ENCODE measurements around the gene PANK4. TPM values are rescaled to one million over a fixed set of nuclear protein-coding genes. Genes with fewer than 3 reads are reported as not detected.

PANK4 gene
- total and polyA plus RNA-seq, 9 of the 15 experiments (the other 6 are each of a cell fraction or from before 2014, with no cell fraction given): 0.93 to 55.6 (median 31.5) TPM

GRCh38 chr1:2545754-2546514, 19.5 kb upstream of the PANK4 start (continued):
- TF ChIP-seq ZBTB2 (IDR thresholded peaks at IDR 0.05) (0 out of 2 replicates have a peak, but pooled peaks have one; percentile 22), ZNF57 (CRISPR knock-in tag; IDR thresholded peaks at IDR 0.05) (no peak), DEAF1 (CRISPR knock-in tag; IDR thresholded peaks at IDR 0.05) (no peak), RBFOX2 (IDR thresholded peaks at IDR 0.05; ENCODE audit: low read depth, low read length) (peak; percentile 85), ZEB2 (IDR thresholded peaks at IDR 0.05) (no peak), AFF4 (CRISPR knock-in tag; IDR thresholded peaks at IDR 0.05) (0 out of 2 replicates have a peak, but pooled peaks have one; percentile 67), EWSR1 (IDR thresholded peaks at IDR 0.05; ENCODE audit: borderline replicate concordance, low read depth, partially characterized antibody) (no peak), PCBP1 (IDR thresholded peaks at IDR 0.05; ENCODE audit: low read depth, low read length, poor library complexity, severe bottlenecking) (peak; percentile 97), KDM5B (IDR thresholded peaks at IDR 0.05; ENCODE audit: insufficient replicate concordance, low read depth, low read length) (peak; percentile 72), NFYB (IDR thresholded peaks at IDR 0.05; ENCODE audit: extremely low read depth, insufficient read length) (peak; percentile 71), PRPF4 (IDR thresholded peaks at IDR 0.05; ENCODE audit: insufficient read depth, low read depth, low read length, poor library complexity, severe bottlenecking) (peak; percentile 22), SIN3B (IDR thresholded peaks at IDR 0.05; ENCODE audit: low read depth) (peak; percentile 67; the same call in 1 of the 2 replicates), KDM4B (IDR thresholded peaks at IDR 0.05; ENCODE audit: borderline replicate concordance in 2 of 2, low read depth in 1 of 2) (0 out of 4 replicates have a peak, but pooled peaks of 1 of the 2 experiments have one; percentile 68), MYC (IDR thresholded peaks at IDR 0.05; ENCODE audit: low read depth, low read length) (peak; percentile 68), MYC (CRISPR knock-in tag; IDR thresholded peaks at IDR 0.05; ENCODE audit: borderline replicate concordance, low read depth) (no peak), USF2 (CRISPR knock-in tag; IDR thresholded peaks at IDR 0.05) (peak; percentile 94), HCFC1 (IDR thresholded peaks at IDR 0.05; ENCODE audit: low read depth, low read length) (0 out of 2 replicates have a peak, but pooled peaks have one; percentile 11), NR4A1 (CRISPR knock-in tag; IDR thresholded peaks at IDR 0.05) (no peak), NR4A1 (tag; IDR thresholded peaks at IDR 0.05) (no peak)
